GM06990 (cell line): Measurements from ENCODE around the gene PRDM2.
"Not testable (repeated sequence)": the region's sequence is repeated elsewhere in the genome, so short reads cannot be mapped to it uniquely, and the experiment has no call there.

Source experiments
- DNase-seq: peaks from one replicate; pipeline ENCODE4 v3.0.0-alpha.2; 2011; ENCODE audit not compliant: insufficient read length; ENCODE audit errors: extremely low read depth
- H3K27me3 ChIP-seq: replicated peaks from 2 replicates; pipeline ENCODE4 v1.6.0; 2011; ENCODE audit warnings: low read length; ENCODE audit not compliant: control insufficient read depth, insufficient read depth
- H3K36me3 ChIP-seq: 2 replicates; pipeline ENCODE4 v1.5.1; 2011; ENCODE audit warnings: low read length; ENCODE audit not compliant: control insufficient read depth, insufficient read depth
- H3K4me3 ChIP-seq: replicated peaks from 2 replicates; pipeline ENCODE4 v1.5.1; 2011; ENCODE audit warnings: low read depth, mild to moderate bottlenecking, control low read depth, low read length
- TF ChIP-seq, protein P1 (sequence below): IDR thresholded peaks from 2 replicates; pipeline ENCODE4 v1.5.1; 2011; ENCODE audit warnings: low read length, control low read depth, mild to moderate bottlenecking, inconsistent platforms; ENCODE audit not compliant: insufficient read depth, poor library complexity, severe bottlenecking

PRDM2 gene

DNA sequence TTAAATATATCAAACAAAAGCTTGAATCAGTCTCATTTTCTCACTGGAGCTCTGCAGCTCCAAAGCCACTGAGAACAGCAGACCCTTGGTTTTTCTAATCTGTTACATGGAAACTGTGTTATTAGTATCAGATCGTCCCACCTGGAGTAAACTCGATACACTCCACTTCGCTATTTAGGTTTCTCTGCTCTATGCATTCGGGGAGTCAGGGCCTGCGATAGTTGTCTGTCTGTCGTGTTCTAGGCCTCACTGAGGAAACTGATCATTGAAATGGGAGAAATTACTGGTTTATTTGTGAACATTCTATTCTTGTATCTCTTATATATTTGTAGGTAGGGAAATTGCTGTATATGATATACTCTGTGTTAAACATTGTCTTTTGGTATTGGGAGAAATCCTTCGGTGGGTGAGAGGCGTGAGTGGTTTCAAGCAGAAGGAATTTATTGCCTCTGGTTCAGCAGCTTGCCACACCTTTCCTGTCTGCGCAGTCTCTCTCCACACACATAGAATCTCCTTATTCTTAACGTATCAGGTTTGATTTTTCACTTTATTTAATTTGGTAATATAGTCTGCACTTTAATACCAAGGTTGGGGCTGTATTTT is 8.5 kb downstream of the PRDM2 start:
- no peak overlapping the region for H3K4me3 ChIP-seq
- no peaks in the 10 kb centered on the region; the same call in 1 of the 2 replicates for H3K36me3 ChIP-seq
- TF ChIP-seq, protein P1, sequence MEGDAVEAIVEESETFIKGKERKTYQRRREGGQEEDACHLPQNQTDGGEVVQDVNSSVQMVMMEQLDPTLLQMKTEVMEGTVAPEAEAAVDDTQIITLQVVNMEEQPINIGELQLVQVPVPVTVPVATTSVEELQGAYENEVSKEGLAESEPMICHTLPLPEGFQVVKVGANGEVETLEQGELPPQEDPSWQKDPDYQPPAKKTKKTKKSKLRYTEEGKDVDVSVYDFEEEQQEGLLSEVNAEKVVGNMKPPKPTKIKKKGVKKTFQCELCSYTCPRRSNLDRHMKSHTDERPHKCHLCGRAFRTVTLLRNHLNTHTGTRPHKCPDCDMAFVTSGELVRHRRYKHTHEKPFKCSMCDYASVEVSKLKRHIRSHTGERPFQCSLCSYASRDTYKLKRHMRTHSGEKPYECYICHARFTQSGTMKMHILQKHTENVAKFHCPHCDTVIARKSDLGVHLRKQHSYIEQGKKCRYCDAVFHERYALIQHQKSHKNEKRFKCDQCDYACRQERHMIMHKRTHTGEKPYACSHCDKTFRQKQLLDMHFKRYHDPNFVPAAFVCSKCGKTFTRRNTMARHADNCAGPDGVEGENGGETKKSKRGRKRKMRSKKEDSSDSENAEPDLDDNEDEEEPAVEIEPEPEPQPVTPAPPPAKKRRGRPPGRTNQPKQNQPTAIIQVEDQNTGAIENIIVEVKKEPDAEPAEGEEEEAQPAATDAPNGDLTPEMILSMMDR, result no peak
- no peaks in the 10 kb centered on the region for H3K27me3 ChIP-seq
- no peak for DNase-seq

DNA sequence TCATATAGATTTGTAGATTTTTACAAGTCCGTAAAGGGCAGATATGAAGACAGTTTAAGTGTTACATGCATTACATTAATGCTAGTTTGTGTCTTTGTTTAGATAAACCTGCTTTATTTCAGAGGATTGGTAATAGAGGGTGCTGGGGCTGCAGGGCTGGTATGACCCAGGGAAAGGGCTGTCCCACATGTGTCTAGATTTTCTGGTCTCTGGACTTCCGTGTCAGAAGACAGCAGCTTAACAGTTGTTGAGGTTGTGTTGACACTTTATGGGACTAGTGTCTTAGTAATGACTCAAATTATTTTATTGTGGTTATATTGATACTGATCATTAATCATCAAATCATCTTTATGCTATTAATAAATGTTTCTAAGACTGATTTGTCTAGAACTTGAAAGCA is 10.1 kb downstream of the PRDM2 start:
- TF ChIP-seq, protein P1, result no peak
- no peak for DNase-seq
- H3K27me3 ChIP-seq, result no peaks in the 10 kb centered on the region
- H3K4me3 ChIP-seq, result no peak overlapping the region
- no peaks in the 10 kb centered on the region; the same call in 1 of the 2 replicates for H3K36me3 ChIP-seq

DNA sequence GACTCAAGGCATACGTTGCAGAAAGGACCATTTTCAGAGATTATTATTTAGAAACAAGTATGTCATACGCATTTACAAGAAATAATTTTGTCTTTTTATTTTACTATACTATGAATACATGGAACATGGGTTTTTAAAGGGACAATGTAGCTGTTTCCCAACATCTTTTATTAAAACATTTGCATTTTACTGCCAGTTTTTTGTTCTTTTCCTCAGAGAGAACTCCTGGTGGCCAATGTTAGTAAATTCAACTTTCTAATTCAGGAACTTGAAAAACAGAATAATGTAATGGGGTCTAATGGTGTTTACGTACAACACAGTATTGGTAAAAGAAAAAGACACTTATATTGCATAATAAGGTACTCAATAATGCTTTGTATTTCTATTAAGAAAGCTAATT is 14.9 kb downstream of the PRDM2 start:
- H3K4me3 ChIP-seq, result no peak overlapping the region
- DNase-seq, result no peak
- TF ChIP-seq, protein P1, result no peak
- peaks cover 2% of the 10 kb centered on the region for H3K36me3 ChIP-seq
- no peaks in the 10 kb centered on the region for H3K27me3 ChIP-seq

DNA sequence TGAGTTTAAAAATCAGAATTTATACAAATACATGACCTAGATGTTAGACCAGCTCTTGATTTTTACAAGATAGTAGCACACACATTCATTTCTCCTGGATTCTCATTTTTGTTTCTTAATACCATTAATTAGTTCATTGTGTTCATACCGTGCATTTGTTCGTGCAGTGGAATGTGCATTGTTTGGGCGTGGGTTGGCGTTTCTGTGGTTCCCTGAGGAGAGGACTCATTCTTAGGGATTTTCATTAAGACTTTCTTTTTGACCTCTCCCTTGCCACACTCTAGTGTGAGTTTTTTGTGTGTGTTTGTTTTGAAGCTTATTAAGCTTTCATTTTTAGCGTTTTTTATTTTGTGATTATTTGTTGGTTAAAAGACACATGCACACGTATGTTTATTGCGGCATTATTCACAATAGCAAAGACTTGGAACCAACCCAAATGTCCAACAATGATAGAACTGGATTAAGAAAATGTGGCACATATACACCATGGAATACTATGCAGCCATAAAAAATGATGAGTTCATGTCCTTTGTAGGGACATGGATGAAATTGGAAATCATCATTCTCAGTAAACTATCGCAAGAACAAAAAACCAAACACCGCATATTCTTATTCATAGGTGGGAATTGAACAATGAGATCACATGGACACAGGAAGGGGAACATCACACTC is 15.8 kb downstream of the PRDM2 start:
- not testable (repeated sequence) for H3K27me3 ChIP-seq, H3K4me3 ChIP-seq, H3K36me3 ChIP-seq, DNase-seq

DNA sequence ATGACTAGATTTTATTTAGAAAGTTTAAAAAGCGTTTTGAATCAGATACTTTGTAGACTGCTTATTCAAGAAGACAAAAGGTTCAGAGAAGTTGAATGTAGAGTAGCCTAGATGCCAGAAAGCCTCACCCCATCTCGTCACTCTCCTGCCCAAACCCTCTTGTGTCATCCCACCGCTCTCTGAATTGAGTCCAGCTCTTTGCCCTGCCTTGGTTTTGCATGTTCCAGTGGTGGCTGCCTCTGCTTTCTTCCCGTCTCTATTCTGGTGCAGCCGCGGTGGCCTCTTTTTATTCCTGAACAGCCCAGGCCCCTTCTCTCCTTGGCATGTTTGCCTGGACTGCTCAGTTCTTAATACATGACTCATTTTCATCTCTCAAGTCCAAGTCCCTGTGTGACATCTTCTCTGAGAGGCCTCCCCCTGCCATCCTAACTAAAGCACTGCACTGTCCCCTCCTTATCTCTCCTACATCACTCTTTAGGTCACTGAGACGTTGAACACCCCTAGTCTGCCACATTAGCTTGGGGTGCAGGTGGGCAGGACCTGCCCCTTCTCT is 22.9 kb downstream of the PRDM2 start:
- Histone ChIP-seq H3K36me3 (peaks cover 4% of the 10 kb centered on the region), H3K27me3 (no peaks in the 10 kb centered on the region), H3K4me3 (no peak overlapping the region)
- DNase-seq, result no peak
- TF ChIP-seq, protein P1, result no peak

DNA sequence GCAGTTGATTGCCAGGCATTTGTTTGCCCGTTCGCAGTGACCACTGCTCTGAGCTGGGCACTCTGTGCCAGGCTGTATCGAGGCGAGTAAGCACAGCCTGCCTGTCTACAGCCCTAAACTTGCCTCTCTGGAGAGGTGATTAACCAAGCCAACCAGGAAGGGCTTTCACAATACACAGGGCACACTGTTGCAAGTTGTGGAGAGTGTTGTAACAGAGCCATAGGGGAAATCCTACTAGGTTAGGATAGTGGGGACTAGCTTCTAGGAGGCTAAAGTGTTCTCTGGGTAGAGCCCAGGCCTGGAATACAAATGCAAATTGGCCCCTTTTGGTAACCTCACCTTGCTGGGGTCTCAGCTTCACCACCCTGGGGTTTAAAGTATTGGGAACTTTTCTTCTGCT is 23.8 kb downstream of the PRDM2 start:
- DNase-seq, result no peak
- no peaks in the 10 kb centered on the region for H3K27me3 ChIP-seq

More for the DNA sequence above, 23.8 kb downstream of the PRDM2 start:
- H3K36me3 ChIP-seq, result peaks cover 4% of the 10 kb centered on the region
- H3K4me3 ChIP-seq, result no peak overlapping the region
- TF ChIP-seq, protein P1, result no peak
